HL-60 (cell line): ENCODE measurements around the gene CCNY.

ENCODE experiments used
- DNase-seq, 2 experiments: peaks; one replicate each; pipeline ENCODE4 v3.0.0-alpha.2; 2010 to 2020; ENCODE audit warnings: low read depth in 1 of 2, low spot score in 1 of 2
- H3K27ac ChIP-seq: fragments of 250-450 bp; sonication (Bioruptor Pico); replicated peaks from 2 replicates; pipeline ENCODE4 v1.5.1; 2020; ENCODE audit warnings: mild to moderate bottlenecking, moderate library complexity
- H3K27me3 ChIP-seq: fragments of 250-450 bp; sonication (Bioruptor Pico); 2 replicates; pipeline ENCODE4 v1.5.1; 2021; ENCODE audit warnings: mild to moderate bottlenecking, moderate library complexity; ENCODE audit not compliant: insufficient read depth, poor library complexity, severe bottlenecking
- H3K4me3 ChIP-seq: replicated peaks from 2 replicates; pipeline ENCODE4 v1.5.1; 2011; ENCODE audit warnings: mild to moderate bottlenecking, control low read depth, low read length; ENCODE audit not compliant: insufficient read depth
- GABPA ChIP-seq: IDR thresholded peaks from 2 replicates; pipeline ENCODE4 v1.6.1; 2012; ENCODE audit warnings: low read depth
- POLR2AphosphoS5 ChIP-seq: IDR thresholded peaks from 2 replicates; pipeline ENCODE4 v1.6.1; 2012; ENCODE audit warnings: low read depth
- REST ChIP-seq: IDR thresholded peaks from 2 replicates; pipeline ENCODE4 v1.6.1; 2012; ENCODE audit warnings: low read depth; ENCODE audit not compliant: insufficient replicate concordance
- SPI1 ChIP-seq: IDR thresholded peaks from 2 replicates; pipeline ENCODE4 v1.6.1; 2012; ENCODE audit warnings: low read depth, mild to moderate bottlenecking, borderline replicate concordance
- TF ChIP-seq, protein P1 (sequence below): IDR thresholded peaks from one replicate; pipeline ENCODE4 v1.5.1; 2011; ENCODE audit warnings: low read length, control low read depth, inconsistent platforms; ENCODE audit not compliant: insufficient read depth

CCNY gene

GRCh38 chr10:35420827-35421552, 84.7 kb downstream of the CCNY start:
- Histone ChIP-seq H3K27ac (no peak overlapping the region), H3K4me3 (no peak overlapping the region), H3K27me3 (no peaks in the 10 kb centered on the region)
- TF ChIP-seq, protein P1, sequence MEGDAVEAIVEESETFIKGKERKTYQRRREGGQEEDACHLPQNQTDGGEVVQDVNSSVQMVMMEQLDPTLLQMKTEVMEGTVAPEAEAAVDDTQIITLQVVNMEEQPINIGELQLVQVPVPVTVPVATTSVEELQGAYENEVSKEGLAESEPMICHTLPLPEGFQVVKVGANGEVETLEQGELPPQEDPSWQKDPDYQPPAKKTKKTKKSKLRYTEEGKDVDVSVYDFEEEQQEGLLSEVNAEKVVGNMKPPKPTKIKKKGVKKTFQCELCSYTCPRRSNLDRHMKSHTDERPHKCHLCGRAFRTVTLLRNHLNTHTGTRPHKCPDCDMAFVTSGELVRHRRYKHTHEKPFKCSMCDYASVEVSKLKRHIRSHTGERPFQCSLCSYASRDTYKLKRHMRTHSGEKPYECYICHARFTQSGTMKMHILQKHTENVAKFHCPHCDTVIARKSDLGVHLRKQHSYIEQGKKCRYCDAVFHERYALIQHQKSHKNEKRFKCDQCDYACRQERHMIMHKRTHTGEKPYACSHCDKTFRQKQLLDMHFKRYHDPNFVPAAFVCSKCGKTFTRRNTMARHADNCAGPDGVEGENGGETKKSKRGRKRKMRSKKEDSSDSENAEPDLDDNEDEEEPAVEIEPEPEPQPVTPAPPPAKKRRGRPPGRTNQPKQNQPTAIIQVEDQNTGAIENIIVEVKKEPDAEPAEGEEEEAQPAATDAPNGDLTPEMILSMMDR: no peak
- TF ChIP-seq SPI1: no peak
- no peak for TF ChIP-seq POLR2AphosphoS5
- no peak for TF ChIP-seq GABPA
- no peak for TF ChIP-seq REST
- no peak for DNase-seq

GRCh38 chr10:35421553-35422178, 85.4 kb downstream of the CCNY start:
- no peak overlapping the region for H3K27ac ChIP-seq
- no peak for DNase-seq
- H3K27me3 ChIP-seq: no peaks in the 10 kb centered on the region

More at GRCh38 chr10:35421553-35422178, 85.4 kb downstream of the CCNY start:
- TF ChIP-seq SPI1 (no peak), POLR2AphosphoS5 (no peak), GABPA (no peak), REST (no peak)
- TF ChIP-seq, protein P1: no peak
- no peak overlapping the region for H3K4me3 ChIP-seq
